Measurements from ENCODE around the gene FAF1. TPM values are rescaled to one million over a fixed set of nuclear protein-coding genes. Genes with fewer than 3 reads are reported as not detected.

Gene FAF1
- total RNA-seq, 4 donors from 2014 or later, result 33.8 to 55.8 (median 45.6) TPM

DNA sequence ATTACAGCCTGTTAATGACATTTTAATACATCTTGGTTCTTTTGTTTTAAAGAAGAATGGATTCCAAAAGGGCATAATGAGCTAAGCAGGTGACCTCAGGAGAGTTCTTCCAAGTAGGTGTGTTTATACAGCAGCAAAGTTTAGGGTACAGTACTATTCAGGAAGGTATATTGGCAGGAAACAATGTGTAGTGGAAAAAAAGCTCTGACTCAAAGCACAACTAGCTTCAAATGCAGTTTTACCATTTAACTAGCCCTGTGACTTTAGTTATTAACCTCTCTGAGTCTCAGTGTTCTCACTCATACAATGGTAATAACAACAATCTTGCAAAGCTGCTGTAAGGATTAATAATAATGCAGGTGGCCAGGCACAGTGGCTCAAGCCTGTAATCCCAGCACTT, 29.9 kb downstream of the FAF1 start:
- intact Hi-C loops (cut with DNase I; ENCODE audit: low total_unique reads), result no loop called here
- H3K4me3 ChIP-seq (ENCODE audit: low read depth, poor library complexity, severe bottlenecking), result no peak overlapping the region
- DNase-seq (ENCODE audit: low spot score in 2 of 2), result no peak
- no peak for TF ChIP-seq POLR2A (IDR thresholded peaks at IDR 0.05)
- TF ChIP-seq, protein P1, sequence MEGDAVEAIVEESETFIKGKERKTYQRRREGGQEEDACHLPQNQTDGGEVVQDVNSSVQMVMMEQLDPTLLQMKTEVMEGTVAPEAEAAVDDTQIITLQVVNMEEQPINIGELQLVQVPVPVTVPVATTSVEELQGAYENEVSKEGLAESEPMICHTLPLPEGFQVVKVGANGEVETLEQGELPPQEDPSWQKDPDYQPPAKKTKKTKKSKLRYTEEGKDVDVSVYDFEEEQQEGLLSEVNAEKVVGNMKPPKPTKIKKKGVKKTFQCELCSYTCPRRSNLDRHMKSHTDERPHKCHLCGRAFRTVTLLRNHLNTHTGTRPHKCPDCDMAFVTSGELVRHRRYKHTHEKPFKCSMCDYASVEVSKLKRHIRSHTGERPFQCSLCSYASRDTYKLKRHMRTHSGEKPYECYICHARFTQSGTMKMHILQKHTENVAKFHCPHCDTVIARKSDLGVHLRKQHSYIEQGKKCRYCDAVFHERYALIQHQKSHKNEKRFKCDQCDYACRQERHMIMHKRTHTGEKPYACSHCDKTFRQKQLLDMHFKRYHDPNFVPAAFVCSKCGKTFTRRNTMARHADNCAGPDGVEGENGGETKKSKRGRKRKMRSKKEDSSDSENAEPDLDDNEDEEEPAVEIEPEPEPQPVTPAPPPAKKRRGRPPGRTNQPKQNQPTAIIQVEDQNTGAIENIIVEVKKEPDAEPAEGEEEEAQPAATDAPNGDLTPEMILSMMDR (IDR thresholded peaks at IDR 0.05), result no peak

DNA sequence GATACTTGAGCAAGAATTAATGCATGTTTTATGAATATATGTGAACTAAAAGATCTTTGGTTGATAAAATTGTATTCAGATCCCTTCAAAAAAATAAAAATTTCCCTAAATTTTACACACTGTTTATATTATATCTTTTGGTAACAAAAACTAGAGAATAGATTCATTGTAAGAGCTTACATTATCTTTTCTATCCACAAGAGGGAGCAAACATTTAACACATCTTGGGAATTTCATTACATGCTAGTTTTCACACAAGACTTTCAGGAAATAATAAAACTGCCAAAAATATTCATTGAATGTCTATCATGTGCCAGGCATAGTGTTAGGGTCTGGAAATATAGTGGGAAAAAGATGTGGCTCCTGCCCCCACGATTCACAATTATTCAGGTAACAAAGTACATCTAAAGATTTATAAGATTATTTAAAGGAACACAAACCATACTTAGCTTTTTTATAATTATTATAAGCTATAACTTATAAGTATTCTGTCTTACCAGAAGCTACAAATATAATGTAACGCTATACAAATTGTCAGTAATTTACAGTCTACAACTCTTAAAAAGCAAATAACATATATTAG, 30.6 kb downstream of the FAF1 start:
- 39 to 41% methylated on average over 2 of the region's 2 CpGs for WGBS, 2 donors
- H3K4me3 ChIP-seq (ENCODE audit: low read depth, poor library complexity, severe bottlenecking), result no peak overlapping the region
- no peak for DNase-seq (ENCODE audit: low spot score in 2 of 2)
- intact Hi-C loops (cut with DNase I; ENCODE audit: low total_unique reads), result no loop called here
- TF ChIP-seq POLR2A (IDR thresholded peaks at IDR 0.05), result no peak

DNA sequence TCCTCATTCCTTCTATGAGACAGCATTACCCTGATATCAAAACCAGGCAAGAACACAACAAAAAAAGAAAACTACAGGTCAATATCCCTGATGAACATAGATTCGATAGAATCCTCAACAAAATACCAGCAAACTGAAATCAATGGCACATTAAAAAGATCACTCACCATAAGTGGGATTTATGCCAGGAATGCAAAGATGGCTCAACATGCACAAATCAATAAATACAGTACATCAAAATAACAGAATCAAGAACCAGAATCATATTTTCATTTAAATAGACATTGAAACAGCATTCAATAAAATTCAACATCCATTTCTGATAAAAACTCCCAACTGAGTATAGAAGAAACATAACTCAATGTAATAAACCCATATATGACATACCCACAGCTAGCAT, 36.5 kb downstream of the FAF1 start:
- no peak for DNase-seq (ENCODE audit: low spot score in 2 of 2)

DNA sequence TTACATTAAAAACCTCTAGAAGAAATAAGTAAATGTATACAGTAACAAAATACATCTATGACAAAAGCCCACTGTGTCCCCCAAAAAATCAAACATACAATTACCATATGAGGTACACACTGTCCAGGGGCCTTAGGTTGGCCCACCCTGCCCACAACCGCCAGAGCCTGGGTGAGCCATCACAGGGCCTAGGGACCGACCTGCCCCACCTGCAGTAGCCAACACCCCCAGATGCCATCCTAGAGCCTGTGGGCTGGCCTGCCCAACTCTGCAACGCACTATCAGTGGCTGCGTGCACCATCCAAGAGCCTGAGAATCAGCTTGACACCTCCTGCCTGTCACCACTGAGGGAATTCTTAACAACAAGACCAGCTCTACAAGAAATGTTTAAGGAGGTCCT, 39.0 kb downstream of the FAF1 start:
- no peak for DNase-seq (ENCODE audit: low spot score in 2 of 2)
- TF ChIP-seq, protein P1 (IDR thresholded peaks at IDR 0.05), result no peak
- TF ChIP-seq POLR2A (IDR thresholded peaks at IDR 0.05), result no peak
- H3K4me3 ChIP-seq (ENCODE audit: low read depth, poor library complexity, severe bottlenecking), result no peak overlapping the region
- WGBS, 2 donors, result 75 to 100% methylated on average over 4 of the region's 4 CpGs
- intact Hi-C loops (cut with DNase I; ENCODE audit: low total_unique reads), result no loop called here

More for the DNA sequence above, 36.5 kb downstream of the FAF1 start:
- 100% methylated on average over 1 of the region's 1 CpG for WGBS, 2 donors
- intact Hi-C loops (cut with DNase I; ENCODE audit: low total_unique reads), result no loop called here
- TF ChIP-seq, protein P1 (IDR thresholded peaks at IDR 0.05), result no peak
- TF ChIP-seq POLR2A (IDR thresholded peaks at IDR 0.05), result no peak
- H3K4me3 ChIP-seq (ENCODE audit: low read depth, poor library complexity, severe bottlenecking), result no peak overlapping the region

DNA sequence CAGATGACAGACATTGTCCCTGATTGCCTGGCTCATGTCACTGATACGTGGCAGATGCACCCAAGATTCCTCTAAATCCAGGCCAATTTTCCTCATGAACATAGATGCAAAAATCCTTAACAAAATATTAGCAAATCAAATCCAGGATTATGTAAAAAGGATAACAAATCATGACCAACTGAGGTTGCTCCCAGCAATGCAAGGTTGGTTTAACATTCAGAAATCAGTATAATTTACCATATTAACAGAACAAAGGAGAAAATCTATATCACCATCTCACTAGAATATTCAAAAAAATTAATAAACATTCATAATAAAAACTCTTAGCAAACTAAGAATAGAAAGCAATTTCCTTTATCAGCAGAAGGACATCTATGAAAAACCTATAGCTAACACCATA, 39.7 kb downstream of the FAF1 start:
- H3K4me3 ChIP-seq (ENCODE audit: low read depth, poor library complexity, severe bottlenecking), result no peak overlapping the region
- DNase-seq (ENCODE audit: low spot score in 2 of 2), result no peak
- 94 to 100% methylated on average over 1 of the region's 1 CpG for WGBS, 2 donors
- TF ChIP-seq, protein P1 (IDR thresholded peaks at IDR 0.05), result no peak
- no peak for TF ChIP-seq POLR2A (IDR thresholded peaks at IDR 0.05)
- intact Hi-C loops (cut with DNase I; ENCODE audit: low total_unique reads), result no loop called here

DNA sequence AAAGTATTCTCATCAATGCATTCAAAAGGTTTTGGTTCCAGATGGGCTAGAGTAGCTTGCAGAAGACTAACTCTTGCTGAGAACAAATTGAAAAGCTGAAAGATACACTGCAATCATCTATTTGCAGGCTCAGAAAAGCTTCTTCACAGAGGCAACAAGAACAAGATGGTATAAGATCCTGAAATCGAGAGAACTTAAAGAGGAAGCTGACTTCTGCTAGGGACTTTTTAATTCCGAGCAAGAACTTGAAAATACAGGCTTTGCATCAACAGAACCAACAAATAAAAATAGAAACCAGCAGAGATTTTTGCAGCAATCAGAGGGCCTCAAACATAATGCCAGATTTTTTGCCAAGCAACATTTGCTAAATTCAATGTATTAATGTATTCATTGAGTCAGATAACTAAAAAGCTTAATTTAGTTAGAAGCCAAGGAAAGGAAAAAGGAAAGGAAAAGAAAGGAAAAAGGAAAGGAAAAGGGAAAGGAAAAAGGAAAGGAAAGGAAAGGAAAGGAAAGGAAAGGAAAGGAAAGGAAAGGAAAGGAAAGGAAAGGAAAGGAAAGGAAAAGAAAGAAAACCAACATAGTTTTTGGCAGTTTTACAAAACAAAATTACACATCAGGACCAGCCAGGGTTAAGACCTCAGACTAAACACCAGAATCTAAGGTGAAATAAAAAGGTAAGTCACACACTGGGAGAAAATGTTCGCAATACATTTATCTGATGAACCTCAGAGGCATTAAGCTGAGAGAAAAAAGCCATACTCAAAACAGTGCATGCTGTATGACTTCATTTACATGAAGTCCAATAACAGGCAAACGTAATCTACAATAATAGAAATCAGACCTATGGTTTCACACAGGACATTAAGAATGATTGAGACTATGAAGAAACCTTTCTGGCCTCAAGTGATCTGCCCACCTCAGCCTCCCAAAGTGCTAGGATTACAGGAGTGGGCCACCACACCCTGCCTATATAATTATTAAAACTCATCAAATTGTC, 42.6 kb downstream of the FAF1 start:
- no peak for DNase-seq (ENCODE audit: low spot score in 2 of 2)
- WGBS, 2 donors, result 77 to 88% methylated on average over 4 of the region's 4 CpGs
- no peak for TF ChIP-seq POLR2A (IDR thresholded peaks at IDR 0.05)
- TF ChIP-seq, protein P1 (IDR thresholded peaks at IDR 0.05), result no peak
- H3K4me3 ChIP-seq (ENCODE audit: low read depth, poor library complexity, severe bottlenecking), result no peak overlapping the region
- intact Hi-C loops (cut with DNase I; ENCODE audit: low total_unique reads), result no loop called here

Measured in lower leg skin (tissue), 4 donors.